Upper lobe of right lung (tissue), 1 donor: ENCODE measurements around the gene KPNA1. TPM values are rescaled to one million over a fixed set of nuclear protein-coding genes. Genes with fewer than 3 reads are reported as not detected.

Experiments used
- ATAC-seq: fragments of 200-7000 bp; cut with Tn5 transposase; one replicate; pipeline ENCODE4 v1.9.1; 2020; ENCODE audit warnings: mild to moderate bottlenecking, moderate library complexity
- DNase-seq: peaks from one replicate; pipeline ENCODE4 v3.0.0-alpha.2; 2020
- H3K27ac ChIP-seq: fragments of 200-600 bp; one replicate; pipeline ENCODE4 v1.8.0; 2022
- H3K27me3 ChIP-seq: fragments of 200-600 bp; one replicate; pipeline ENCODE4 v1.8.0; 2022; ENCODE audit warnings: mild to moderate bottlenecking
- H3K36me3 ChIP-seq: fragments of 200-600 bp; one replicate; pipeline ENCODE4 v1.8.0; 2022
- H3K4me1 ChIP-seq: fragments of 200-600 bp; one replicate; pipeline ENCODE4 v1.8.0; 2022
- H3K4me3 ChIP-seq: fragments of 200-600 bp; one replicate; pipeline ENCODE4 v1.8.0; 2022; ENCODE audit warnings: mild to moderate bottlenecking
- H3K9me3 ChIP-seq: fragments of 200-600 bp; one replicate; pipeline ENCODE4 v1.8.0; 2022
- CTCF ChIP-seq: fragments of 200-600 bp; IDR thresholded peaks from one replicate; pipeline ENCODE4 v1.8.0; 2022; ENCODE audit warnings: antibody characterized with exemption
- intact Hi-C: fragments of 100-400 bp; cut with DNase I; formaldehyde crosslinking; loops from one replicate; pipeline ENCODE4 v1.11.0; 2022
- total RNA-seq: library from RNA; stranded (reverse); fragmentation: NEBNext Ultra II Directional; extraction: Animal tissue kit (Norgen Biotek cat#: 25700); gene quantifications from one replicate; pipeline ENCODE4 v1.2.1, GENCODE V29; 2021
- donor health status: DM: no; HTN: yes; CAD: no; lungs with severe emphysema.

KPNA1 gene
- total RNA-seq, 1 donor from 2014 or later: 60.4 TPM

GRCh38 chr3:122548619-122549018 is 33.9 kb upstream of the KPNA1 start:
- no peak for ATAC-seq
- H3K36me3 ChIP-seq: peaks cover 97% of the 10 kb centered on the region
- no peaks in the 10 kb centered on the region for H3K4me1 ChIP-seq
- intact Hi-C loops: no loop called here
- no peaks in the 10 kb centered on the region for H3K27me3 ChIP-seq
- no peaks in the 10 kb centered on the region for H3K9me3 ChIP-seq
- no peak for DNase-seq
- TF ChIP-seq CTCF: no peak
- no peak overlapping the region for H3K27ac ChIP-seq
- no peak overlapping the region for H3K4me3 ChIP-seq

GRCh38 chr3:122548076-122548475 is 33.3 kb upstream of the KPNA1 start:
- peaks cover 97% of the 10 kb centered on the region for H3K36me3 ChIP-seq
- ATAC-seq (no peak), DNase-seq (no peak)
- intact Hi-C loops: no loop called here
- no peak for TF ChIP-seq CTCF
- no peak overlapping the region for H3K4me3 ChIP-seq
- no peaks in the 10 kb centered on the region for H3K27me3 ChIP-seq
- H3K27ac ChIP-seq: no peak overlapping the region
- H3K4me1 ChIP-seq: no peaks in the 10 kb centered on the region
- no peaks in the 10 kb centered on the region for H3K9me3 ChIP-seq

- Histone ChIP-seq H3K9me3 (no peaks in the 10 kb centered on the region), H3K27me3 (no peaks in the 10 kb centered on the region), H3K27ac (no peak overlapping the region), H3K36me3 (peaks cover 96% of the 10 kb centered on the region), H3K4me1 (no peaks in the 10 kb centered on the region), H3K4me3 (no peak overlapping the region)
- no peak for ATAC-seq
- DNase-seq: no peak
- intact Hi-C loops: no loop called here
- TF ChIP-seq CTCF: no peak
Measured at GRCh38 chr3:122546151-122546550, 31.4 kb upstream of the KPNA1 start.

- no peak overlapping the region for H3K4me3 ChIP-seq
- H3K27ac ChIP-seq: no peak overlapping the region
- H3K27me3 ChIP-seq: no peaks in the 10 kb centered on the region
- H3K36me3 ChIP-seq: peaks cover 88% of the 10 kb centered on the region
- intact Hi-C loops: no loop called here
- no peaks in the 10 kb centered on the region for H3K9me3 ChIP-seq
- no peaks in the 10 kb centered on the region for H3K4me1 ChIP-seq
- DNase-seq (no peak), ATAC-seq (no peak)
- TF ChIP-seq CTCF: no peak
Measured at GRCh38 chr3:122538956-122539490, 24.3 kb upstream of the KPNA1 start.

- no peaks in the 10 kb centered on the region for H3K27me3 ChIP-seq
- H3K4me1 ChIP-seq: no peaks in the 10 kb centered on the region
- no peak overlapping the region for H3K27ac ChIP-seq
- peaks cover 90% of the 10 kb centered on the region for H3K36me3 ChIP-seq
- H3K9me3 ChIP-seq: no peaks in the 10 kb centered on the region
- no peak overlapping the region for H3K4me3 ChIP-seq
- intact Hi-C loops: no loop called here
- TF ChIP-seq CTCF: no peak
- ATAC-seq: no peak
- no peak for DNase-seq
Measured at GRCh38 chr3:122536632-122537001, 21.9 kb upstream of the KPNA1 start.
